ENCODE results near the gene PDLIM4.
A peak's percentile ranks its signal among the peaks of the same experiment; 100 is the strongest.

Gene PDLIM4

GRCh38 chr5:132257131-132258101 is at the start of gene PDLIM4:
PDLIM4 (plus strand) TSS chr5:132257696; CDS start chr5:132257735, 39 bp downstream.
- no peak for DNase-seq

DNA sequence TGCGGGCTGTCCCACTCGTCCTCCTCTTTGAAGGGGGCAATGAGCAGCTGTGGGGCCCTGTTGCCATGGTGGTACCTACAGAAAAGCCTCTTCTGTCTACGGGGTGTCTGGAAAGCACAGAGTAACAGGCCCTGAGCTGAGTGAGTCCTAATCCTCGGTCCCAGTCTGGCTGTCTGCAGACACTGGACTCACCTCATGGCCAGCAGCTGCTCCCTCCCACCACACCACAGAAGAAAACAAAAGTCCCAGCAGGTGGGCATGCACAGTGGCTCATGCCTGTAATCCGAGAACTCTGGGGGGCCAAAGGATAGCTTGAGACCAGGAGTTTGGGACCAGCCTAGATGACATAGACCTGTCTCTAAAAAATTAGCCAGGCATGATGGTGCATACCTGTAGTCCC is 49.7 kb upstream of the PDLIM4 start:
- no peak for DNase-seq

- no peak for DNase-seq
Observed at GRCh38 chr5:132209131-132209530, 48.4 kb upstream of the PDLIM4 start.

DNA sequence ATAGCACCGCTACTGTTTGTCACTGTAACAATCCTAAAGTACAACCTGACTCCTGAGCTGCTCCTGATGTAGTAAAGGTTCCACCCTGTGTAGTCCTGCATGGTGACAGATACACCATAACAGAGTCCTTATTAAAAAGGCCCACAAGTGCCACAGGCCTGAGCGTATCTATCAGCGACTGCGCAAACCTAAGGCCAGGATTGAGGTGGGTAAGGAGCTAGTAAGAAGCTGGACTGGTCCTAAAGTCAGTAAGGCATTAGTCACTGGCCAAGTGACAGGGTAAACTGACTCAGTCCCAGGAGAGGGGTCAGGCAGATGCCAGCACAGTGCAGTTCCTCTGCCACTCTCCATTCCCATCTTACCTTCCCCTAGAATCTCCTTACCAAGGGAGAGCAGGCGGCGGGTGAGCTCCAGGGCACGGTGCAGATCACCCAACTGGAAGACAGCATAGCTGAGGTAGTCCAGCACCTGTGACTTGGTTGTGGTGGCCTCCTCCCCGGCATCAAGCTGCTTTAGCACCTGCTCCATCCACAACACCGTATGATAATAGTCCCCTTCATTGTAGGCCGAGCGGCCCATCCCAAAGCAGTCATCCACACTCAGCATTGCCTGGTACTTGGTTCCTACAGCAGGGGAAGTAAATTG is 47.5 kb upstream of the PDLIM4 start:
- DNase-seq: no peak

GRCh38 chr5:132210944-132211343 is 46.6 kb upstream of the PDLIM4 start:
- DNase-seq: no peak

DNA sequence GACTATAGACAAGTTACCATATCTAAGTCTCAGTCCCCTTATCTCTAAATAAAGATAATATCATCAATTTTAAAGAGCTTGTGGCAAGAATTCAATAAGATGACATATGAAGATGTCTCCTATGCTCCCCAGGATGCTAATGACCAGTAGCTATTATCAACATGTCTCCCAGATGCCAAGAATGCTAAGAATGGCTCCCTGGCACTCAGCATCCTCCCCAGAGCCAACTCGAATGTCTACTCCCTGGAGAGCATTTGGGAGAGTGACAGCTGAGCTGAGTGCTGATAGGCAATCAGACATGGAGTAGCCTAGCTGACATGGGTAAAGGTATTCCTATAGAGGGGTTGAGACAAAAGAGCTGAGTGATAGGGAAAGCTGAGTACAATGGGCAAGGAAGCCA is 45.7 kb upstream of the PDLIM4 start:
- no peak for DNase-seq

DNA sequence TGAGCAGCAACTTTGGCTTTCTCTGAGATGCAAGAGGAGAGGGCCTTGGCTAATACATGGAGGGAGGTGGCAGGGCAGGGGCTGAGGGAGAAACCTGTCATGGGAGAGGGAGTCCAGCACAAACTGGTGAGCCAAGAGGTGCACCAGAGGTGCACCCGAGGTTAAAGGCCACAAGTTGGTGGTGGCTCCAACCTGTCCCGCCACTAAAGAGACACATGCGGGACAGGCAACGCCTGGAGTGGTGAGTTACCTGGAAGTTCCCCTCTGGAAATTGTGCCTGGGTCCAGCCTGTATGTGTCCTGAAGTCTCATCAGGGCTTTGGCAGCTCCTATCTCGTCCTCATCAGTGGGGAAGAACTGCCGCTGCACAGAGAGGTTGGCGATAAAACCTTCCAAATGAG is 43.8 kb upstream of the PDLIM4 start:
- DNase-seq: no peak

DNA sequence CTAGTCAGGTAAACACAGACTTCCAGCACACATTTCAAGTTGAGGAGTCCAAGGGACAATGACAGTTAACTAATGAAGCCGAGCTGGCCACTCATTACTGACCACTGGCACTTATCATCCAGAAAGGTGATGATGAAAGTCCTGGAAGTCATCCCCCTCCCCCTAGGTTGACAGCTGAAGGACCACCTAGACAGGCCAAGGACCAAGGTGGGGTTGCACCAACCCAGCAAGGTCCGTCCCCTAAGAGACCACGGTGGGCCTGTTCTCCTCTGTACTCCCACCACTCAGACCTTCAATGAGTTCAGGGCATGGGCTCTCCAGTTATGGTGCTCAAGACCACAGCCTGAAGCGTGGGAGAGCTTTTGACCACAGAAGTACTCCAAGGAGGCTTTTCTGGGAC is 43.0 kb upstream of the PDLIM4 start:
- no peak for DNase-seq

DNA sequence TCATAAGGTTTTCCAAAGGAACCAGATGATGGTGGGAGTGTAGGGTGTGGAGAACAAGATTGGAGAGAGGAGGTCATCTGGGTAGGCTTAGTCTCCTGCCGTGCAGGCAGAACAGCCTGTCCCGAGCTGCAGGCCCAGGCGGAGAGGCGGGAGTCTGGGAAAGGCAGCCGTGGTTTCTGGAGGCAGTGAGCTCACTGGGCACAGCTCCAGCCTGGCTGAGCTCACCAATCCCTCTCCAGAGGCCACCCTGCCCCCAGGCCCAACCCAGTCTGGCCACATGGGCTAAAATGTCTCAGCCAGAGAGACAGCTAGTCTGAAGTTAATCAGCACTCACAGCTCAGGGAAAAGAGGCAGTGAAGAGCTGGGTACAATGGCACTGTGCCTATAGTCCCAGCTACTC is 42.2 kb upstream of the PDLIM4 start:
- no peak for DNase-seq

DNA sequence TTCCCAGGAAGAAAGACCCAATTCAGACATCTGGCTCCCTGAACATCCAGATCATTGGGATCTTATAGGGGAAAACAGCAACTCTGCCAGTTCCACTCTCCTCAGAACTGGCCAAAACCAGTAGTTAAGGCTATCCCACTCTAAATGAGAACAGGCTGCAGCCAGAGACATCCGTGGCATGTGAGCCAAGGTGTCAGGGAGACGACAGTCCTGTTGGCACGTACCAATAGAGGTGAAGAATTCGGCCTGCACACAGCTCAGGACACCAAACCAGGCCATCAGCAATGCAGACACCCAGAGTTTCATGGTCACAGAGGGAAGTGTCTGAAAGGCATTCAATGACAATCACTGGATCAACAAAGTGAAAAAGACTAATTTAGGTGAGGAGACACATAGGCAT is 39.2 kb upstream of the PDLIM4 start:
- no peak for DNase-seq

GRCh38 chr5:132219289-132219970 is 38.1 kb upstream of the PDLIM4 start:
- DNase-seq: no peak

- no peak for DNase-seq
Observed at GRCh38 chr5:132219981-132220380, 37.5 kb upstream of the PDLIM4 start.

- DNase-seq: no peak
Observed at GRCh38 chr5:132220491-132220890, 37.0 kb upstream of the PDLIM4 start.

- no peak for DNase-seq
Observed at GRCh38 chr5:132221781-132222648, 35.5 kb upstream of the PDLIM4 start.

DNA sequence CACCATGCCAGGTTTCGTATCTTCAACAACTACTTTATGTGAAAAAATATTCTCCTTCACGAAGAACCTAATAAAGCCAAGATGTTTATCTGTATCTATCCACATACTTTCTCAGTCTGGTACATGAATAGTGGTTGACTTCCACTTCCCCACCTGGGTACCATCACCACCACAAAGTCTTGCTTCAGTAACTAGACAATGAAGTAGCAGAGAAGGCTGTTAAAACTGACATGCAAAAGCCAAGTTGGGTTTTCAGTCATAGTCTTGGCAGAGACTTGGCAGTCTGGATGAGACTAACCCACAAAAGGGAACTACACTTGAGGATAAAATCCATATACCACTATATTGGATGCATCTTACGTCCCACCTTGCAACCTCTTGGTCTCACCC is 34.9 kb upstream of the PDLIM4 start:
- DNase-seq: no peak

DNA sequence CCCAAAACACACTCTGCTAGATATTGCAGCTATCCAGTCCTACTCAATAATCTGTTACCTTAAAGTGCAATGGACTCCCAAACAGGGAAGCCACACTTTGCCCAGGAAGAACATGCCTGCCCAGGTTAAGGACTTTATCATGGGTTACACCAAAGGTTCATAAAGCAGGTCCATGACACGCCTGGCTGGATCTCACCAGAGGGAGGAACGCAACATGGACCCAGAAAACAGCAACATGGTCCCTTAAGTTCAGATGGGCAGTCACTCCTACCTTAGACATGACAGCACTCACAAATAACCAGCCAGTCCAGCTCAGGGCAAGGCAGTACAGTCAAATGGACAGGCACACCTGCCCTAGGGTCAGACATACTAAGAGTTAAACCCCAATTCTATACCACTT is 33.6 kb upstream of the PDLIM4 start:
- DNase-seq: no peak

- no peak for DNase-seq
Observed at GRCh38 chr5:132224716-132225115, 32.8 kb upstream of the PDLIM4 start.

DNA sequence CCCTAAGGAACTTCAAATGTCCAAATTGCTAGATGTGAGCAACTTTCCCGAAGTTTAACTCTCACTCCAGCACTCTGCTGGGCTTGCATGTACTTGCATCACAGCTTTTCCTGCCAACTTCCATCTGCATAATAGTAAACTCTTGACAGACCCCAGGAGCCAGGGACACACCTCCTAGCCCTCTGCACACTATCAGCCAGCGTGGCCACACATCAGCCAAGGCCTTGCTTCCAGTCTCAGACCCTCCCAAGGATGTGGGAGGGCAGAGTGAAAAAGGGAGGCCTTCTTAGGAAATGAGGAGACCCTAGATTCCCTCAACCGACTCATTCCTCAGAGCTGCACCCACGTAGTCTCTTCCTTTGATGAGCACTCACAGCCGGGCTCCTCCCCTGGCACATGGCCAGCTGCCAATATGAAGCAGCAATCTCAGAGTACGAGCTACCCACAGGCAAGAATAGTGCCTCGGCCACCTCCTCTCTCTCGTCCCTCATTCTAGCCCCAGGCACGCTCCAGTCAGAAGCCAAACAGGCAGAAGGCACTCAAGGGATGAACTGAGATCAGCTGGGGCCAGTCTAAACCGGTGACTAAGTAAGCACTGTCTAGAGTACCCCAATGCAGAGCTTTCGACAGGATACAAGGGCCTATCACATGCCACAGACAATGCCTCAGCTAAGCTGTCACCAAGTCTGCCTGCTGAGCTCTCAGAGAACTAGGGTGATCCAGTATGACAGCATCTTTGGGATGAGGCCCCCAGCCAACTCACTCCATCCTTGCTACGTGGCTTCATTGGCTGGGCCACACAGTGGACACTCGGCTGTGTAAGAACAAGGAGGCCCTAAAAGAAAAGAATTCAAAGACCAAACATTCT is 32.1 kb upstream of the PDLIM4 start:
- peak; percentile 15 for DNase-seq

- no peak for DNase-seq
Observed at GRCh38 chr5:132226516-132227234, 30.8 kb upstream of the PDLIM4 start.

GRCh38 chr5:132227235-132227484 is 30.3 kb upstream of the PDLIM4 start:
- no peak for DNase-seq
